SU-DHL-6 (cell line): Measurements from ENCODE around the gene MYH8.

Experiments used
- CTCF ChIP-seq: fragments of 200-600 bp; sonication (generic); IDR thresholded peaks from one replicate; pipeline ENCODE4 v1.5.1; 2017; ENCODE audit warnings: antibody characterized with exemption, mild to moderate bottlenecking, low read length, moderate library complexity; ENCODE audit not compliant: insufficient read depth, poor library complexity, severe bottlenecking
- EZH2phosphoT487 ChIP-seq: fragments of 200-600 bp; sonication (generic), shearing (Covaris generic); conservative IDR thresholded peaks from 2 replicates; pipeline ENCODE4 v1.6.1; 2018; ENCODE audit warnings: mild to moderate bottlenecking, antibody characterized with exemption, low read length, moderate library complexity, mixed read lengths

GRCh38 chr17:10380631-10381408 is 40.9 kb downstream of the MYH8 start:
- TF ChIP-seq CTCF (no peak), EZH2phosphoT487 (no peak)
